H4 (cell line): ENCODE data around the gene CSRP3. TPM values are rescaled to one million over a fixed set of nuclear protein-coding genes. Genes with fewer than 3 reads are reported as not detected.

Experiments
- DNase-seq: peaks from one replicate; pipeline ENCODE4 v3.0.0-alpha.2; 2015; ENCODE audit warnings: low spot score
- total RNA-seq: library from RNA; depleted of rRNA; stranded (reverse); fragments of >200 nt; shearing (Covaris generic); gene quantifications from 2 replicates; pipeline ENCODE4 v1.2.3, GENCODE V29; 2014; rRNA removed

The CSRP3 gene
- total RNA-seq, result not detected in 2 replicates

GRCh38 chr11:19201737-19202605, at the start of gene CSRP3:
TSS of gene CSRP3 (minus strand) at chr11:19201983. CDS start at chr11:19192448, 9,535 bp downstream.
- no peak for DNase-seq

DNA sequence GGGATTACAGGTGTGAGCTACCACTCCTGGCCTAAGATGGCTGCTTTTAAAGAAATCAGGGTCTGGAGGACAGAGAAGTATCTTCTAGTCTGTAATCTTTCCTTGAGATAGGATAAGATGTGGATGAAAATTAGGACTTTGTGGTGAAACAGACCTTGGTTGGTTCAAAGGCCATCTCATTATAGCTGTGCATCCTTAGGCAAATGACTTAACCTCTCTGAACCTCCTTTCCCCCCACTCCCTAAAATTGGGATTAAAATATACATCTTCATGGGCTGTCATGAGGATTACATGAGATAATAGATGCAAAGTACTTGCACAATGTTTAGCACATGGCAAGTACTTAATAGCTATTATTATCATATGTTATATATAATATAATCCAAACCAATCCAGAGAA, 49.8 kb upstream of the CSRP3 start:
- no peak for DNase-seq

- DNase-seq, result no peak
Measured at GRCh38 chr11:19246816-19247215, 45.0 kb upstream of the CSRP3 start.

DNA sequence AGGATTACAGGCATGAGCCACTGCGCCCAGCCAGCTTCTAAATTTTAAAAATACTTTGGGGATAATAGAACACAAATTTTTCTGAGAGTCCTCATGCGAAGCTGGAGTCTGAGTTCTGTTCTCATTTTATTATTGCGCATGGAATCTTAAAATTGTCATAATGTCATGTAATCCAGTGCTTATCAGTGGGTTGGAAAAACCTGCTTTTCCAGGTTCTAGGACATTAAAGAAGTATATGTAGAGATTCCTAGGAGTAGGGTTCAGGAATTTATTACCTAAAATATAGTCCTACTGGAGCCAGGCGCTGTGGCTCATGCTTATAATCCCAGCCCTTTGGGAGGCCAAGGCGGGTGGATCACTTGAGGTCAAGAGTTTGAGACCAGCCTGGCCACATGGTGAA, 43.6 kb upstream of the CSRP3 start:
- DNase-seq, result no peak

GRCh38 chr11:19244621-19245020, 42.8 kb upstream of the CSRP3 start:
- no peak for DNase-seq

- DNase-seq, result no peak
Measured at GRCh38 chr11:19244084-19244483, 42.3 kb upstream of the CSRP3 start.

DNA sequence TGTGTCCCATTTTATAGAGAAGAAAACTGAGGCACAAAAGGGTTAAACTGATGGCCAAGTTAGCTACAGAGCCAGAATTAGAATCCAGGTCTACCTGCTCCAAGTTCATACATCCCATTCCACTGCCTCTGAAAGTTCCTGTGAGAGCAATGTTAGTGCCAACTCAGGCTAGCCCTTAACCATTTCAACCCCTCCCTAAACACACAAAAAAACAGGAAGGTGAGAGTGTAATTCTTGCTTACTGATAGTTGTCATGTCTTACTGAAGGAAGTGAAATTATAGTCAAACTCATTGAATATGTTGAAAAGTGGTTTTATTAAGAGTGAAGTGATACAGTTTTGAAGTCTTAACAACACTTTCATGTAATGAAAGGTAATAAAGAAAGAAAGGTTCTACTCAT, 41.8 kb upstream of the CSRP3 start:
- no peak for DNase-seq

GRCh38 chr11:19243143-19243542, 41.4 kb upstream of the CSRP3 start:
- no peak for DNase-seq

DNA sequence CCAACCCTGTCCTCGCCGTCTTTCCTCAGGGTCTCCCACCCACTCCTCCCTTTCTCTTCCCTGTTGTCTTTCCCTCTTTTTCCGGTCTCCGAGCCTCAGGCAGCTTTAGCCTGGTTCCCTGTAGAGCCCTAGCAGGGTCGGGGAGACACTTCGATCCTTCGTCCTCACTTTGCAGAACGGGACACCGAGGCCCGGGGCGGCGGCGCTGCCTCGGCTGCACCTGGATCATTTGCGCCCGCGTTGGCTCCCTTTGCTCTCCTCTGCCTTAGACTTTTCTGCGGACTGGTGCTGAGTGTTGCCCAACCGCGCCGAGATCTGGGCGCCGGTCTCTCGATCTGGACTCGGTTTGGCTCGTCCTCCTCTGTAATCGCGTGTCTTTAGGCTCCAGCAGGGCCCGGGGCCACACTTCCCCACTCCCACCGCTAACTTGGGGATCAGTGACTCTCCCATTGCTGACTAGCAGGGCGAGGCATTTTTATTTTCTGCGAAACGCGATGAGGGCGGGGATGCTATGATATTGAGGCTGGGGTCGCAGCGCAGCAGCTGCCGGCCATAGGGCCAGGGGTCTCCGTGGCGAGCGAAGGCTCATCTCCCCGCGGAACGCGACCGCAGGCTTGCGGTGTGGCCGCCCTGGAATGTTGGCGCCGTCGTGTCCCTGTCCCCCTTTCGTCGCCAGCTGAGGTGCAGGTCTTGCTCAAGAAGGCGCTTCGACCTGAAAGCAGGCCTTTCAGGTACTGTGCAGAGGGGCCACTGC, 40.6 kb upstream of the CSRP3 start:
- DNase-seq, result no peak

DNA sequence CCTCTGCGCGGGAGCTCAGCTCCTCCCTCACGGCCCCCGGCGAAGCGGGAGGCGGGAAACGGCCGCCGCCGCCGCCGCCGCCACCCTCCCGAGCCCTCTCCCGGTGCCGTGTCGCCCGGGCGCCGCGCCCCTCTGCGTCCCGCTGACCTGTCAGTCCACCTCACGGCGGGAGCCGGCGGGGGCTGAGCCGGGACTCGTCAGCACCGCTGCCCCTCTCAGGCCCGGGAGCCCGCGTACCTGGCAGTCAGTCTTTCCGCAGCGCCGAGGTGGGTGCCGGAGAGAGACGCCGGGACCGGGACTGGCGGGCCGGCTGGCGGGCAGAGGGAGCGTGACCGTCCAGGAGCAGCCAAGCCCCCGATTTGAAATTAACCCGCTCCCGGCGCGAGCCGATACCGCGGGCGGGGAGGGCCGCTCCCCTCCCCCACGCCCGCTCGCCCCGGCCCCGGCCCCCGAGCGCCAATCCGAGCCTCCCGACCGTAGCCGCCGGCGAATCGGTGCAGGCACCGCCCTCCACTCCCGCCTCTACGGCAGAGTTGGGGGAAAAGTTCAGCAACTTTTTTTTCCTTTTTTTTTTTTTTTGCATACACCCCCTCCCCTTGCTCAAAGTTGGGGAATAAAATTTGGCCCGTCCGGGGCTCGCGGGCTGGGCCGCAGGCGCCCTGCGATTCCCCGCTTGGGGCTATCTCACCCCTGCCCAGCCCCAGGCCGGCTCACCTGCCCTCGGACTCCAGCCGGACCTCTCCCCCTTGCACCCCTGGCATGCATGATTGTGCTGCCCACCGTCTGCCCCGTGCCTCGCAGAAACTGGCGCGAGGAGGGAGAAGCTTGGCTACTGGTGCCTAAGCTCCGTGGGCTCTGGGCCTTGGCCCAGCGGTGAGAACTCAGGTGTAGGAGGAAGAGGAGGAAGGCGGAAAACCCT, 39.7 kb upstream of the CSRP3 start:
- no peak for DNase-seq

DNA sequence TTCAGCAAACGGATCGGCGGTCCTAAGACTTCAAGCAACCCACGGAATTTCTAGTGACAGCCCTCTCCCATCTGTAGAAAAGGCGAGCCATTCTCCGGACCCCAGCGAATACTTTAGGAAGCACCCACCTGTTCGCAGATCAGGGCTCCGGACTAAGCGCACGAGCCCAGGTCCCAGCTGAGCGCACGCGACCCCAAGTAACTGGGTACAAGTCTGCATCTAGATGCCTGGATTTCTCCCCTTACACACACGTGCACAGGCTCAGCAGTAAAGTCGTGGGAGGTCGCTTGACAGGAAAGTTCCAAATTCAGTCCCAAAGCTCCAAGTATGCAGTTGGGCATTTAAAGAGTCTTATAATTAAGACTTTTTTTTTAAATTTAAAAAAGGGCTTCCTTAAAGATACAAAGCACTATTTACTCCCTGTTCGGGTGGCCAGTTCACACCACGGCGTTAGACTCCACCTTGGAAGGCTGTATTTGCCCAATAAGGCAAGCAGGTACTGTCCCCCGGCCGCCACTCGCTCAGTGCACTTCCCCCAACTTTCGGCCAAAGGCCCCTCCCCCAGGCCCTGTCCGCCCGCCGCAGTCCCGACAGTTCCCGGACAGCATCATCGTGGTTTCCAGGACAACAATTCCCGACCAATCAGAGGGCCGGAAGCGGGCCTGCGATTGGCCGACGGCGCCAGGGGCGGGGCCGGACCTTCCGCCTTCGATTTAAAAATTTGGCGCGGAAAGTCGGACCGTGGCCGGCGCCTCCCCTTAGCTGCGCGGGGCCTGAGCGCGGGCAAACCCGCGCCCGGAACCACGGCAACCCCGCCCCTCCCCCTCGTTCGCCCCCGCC, 38.9 kb upstream of the CSRP3 start, which contains the start of gene E2F8:
Gene E2F8, minus strand, starts transcription at position 526 of the 840 bp plus-strand sequence. CDS start 824 bp downstream, outside the sequence.
- peak; percentile 96 for DNase-seq

DNA sequence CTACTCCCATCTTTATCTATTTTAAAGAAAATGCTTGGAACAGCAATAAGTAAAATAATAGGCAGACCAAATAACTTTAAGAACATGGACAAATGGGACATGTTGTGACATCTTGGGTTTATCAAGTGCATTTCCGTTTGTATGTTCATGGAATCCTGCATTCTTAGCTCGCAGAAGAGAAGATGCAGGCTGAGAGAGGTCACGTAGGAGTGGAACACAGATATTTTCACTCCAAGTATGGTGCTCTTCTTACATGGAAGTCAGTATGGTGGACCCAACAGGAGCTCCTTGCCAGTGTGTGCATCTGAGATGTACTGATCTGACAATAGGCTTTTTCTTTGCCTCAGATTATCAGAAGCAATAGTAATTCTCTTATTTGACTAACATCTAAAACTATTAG, 37.3 kb upstream of the CSRP3 start:
- DNase-seq, result no peak

- DNase-seq, result no peak
Measured at GRCh38 chr11:19237813-19238212, 36.0 kb upstream of the CSRP3 start.

DNA sequence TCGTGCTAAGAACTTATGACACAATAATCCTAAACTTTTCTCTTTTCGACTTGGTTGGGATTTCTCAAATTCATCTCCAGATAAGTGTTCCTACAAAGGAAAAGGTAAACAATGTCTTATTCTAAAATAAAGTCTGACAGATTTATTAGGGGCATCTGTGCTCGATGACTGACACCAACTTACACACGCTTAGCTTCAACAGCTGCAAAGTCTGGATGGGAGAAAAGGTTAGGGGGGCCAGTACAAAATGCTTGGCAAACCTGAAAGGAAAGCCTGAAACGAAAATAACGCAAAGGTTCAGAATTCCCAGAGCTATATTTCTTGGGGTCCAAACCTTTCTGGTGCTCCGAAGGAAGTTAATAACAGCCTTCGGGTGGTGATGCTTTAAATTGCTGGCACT, 35.6 kb upstream of the CSRP3 start:
- DNase-seq, result no peak

GRCh38 chr11:19234231-19234817, 32.5 kb upstream of the CSRP3 start:
- DNase-seq, result no peak

- DNase-seq, result peak; percentile 50
Measured at GRCh38 chr11:19232910-19233503, 31.2 kb upstream of the CSRP3 start.

GRCh38 chr11:19229671-19230070, 27.9 kb upstream of the CSRP3 start:
- no peak for DNase-seq

- no peak for DNase-seq
Measured at GRCh38 chr11:19228968-19229367, 27.2 kb upstream of the CSRP3 start.

GRCh38 chr11:19226378-19227195, 24.8 kb upstream of the CSRP3 start:
- no peak for DNase-seq
